Right lobe of liver (tissue), 4 donors: ENCODE results near the gene ARID5B.

Experiments
- CTCF ChIP-seq, 4 donors: fragments of 200-600 bp in 3 of 4; fragments of 450-650 bp in 1 of 4; IDR thresholded peaks; one replicate each; pipeline versions ENCODE4 v1.5.1 to v1.8.0; 2016 to 2022; ENCODE audit warnings: antibody characterized with exemption in 4 of 4, mild to moderate bottlenecking in 2 of 4
- POLR2A ChIP-seq: fragments of 450-650 bp; IDR thresholded peaks from one replicate; pipeline ENCODE4 v1.6.1; 2017; ENCODE audit warnings: antibody characterized with exemption, mild to moderate bottlenecking
- donor health status: DM: no; HTN: no; CAD: no.
- donor health status: DM: no; HTN: no; CAD: no.
- donor health status: DM: no; HTN: yes; CAD: no.

DNA sequence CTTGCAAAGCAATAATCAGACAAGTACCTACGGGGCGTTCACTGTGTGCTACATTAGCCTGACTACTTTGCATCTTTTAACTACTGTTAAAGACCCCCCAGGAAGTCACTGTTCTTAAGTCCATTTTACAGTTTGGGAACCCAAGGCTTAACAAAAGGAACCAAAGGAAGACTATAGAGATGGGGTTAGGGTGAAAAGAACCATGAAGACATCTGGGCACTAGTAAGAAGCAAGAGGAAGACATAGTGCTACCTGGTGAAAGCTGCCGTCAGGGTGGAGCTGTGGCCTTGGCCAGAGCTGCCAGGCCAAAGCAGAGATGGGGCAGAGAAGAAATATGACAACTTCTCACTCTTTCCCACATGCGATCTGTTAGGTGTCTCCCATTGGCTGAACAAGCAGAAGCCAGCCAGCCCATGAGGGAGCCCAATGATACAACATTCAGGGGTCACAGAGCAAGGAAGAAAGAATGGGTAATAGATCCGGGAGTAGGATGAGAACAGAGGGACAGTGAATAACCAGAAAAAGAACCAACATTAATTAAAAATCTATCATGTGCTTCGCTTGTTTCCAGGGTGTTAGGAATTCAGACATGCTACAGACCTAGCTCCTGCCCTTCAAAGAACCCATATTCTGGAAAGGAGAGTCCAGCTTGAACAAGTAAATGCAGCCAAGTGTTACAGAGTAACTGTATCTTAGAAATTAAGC is 85.4 kb downstream of the ARID5B start:
- no peak for TF ChIP-seq CTCF (IDR thresholded peaks at IDR 0.05)
- TF ChIP-seq POLR2A, result no peak
